Thyroid gland (tissue), 4 donors: Measurements from ENCODE around the gene NIPBL.
"Not testable (repeated sequence)": the region's sequence is repeated elsewhere in the genome, so short reads cannot be mapped to it uniquely, and the experiment has no call there.

Experiments
- POLR2A ChIP-seq, 2 donors: fragments of 450-650 bp; IDR thresholded peaks; one replicate each; pipeline ENCODE4 v1.6.1; 2017; ENCODE audit warnings: antibody characterized with exemption in 2 of 2, mild to moderate bottlenecking in 2 of 2, moderate library complexity in 1 of 2
- TF ChIP-seq, protein P1 (sequence below), 6 experiments: fragments of 200-600 bp in 3 of 6; fragments of 450-650 bp in 3 of 6; sonication (generic) in 3 of 6; IDR thresholded peaks; one replicate each; pipeline ENCODE4 v1.5.1; 2016 to 2019; ENCODE audit warnings: antibody characterized with exemption in 6 of 6, mild to moderate bottlenecking in 2 of 6, inconsistent platforms in 1 of 6, moderate library complexity in 1 of 6

- TF ChIP-seq POLR2A (IDR thresholded peaks at IDR 0.05): not testable (repeated sequence)
- TF ChIP-seq, protein P1, sequence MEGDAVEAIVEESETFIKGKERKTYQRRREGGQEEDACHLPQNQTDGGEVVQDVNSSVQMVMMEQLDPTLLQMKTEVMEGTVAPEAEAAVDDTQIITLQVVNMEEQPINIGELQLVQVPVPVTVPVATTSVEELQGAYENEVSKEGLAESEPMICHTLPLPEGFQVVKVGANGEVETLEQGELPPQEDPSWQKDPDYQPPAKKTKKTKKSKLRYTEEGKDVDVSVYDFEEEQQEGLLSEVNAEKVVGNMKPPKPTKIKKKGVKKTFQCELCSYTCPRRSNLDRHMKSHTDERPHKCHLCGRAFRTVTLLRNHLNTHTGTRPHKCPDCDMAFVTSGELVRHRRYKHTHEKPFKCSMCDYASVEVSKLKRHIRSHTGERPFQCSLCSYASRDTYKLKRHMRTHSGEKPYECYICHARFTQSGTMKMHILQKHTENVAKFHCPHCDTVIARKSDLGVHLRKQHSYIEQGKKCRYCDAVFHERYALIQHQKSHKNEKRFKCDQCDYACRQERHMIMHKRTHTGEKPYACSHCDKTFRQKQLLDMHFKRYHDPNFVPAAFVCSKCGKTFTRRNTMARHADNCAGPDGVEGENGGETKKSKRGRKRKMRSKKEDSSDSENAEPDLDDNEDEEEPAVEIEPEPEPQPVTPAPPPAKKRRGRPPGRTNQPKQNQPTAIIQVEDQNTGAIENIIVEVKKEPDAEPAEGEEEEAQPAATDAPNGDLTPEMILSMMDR (IDR thresholded peaks at IDR 0.05): not testable (repeated sequence)
Observed at GRCh38 chr5:36901077-36901476, 24.5 kb downstream of the NIPBL start.
